HL-60 (cell line): ENCODE measurements around the gene CPT1A.

Experiments used
- CTCF ChIP-seq: IDR thresholded peaks from one replicate; pipeline ENCODE4 v1.5.1; 2011; ENCODE audit warnings: low read length, control low read depth, inconsistent platforms; ENCODE audit not compliant: insufficient read depth
- REST ChIP-seq: IDR thresholded peaks from 2 replicates; pipeline ENCODE4 v1.6.1; 2012; ENCODE audit warnings: low read depth; ENCODE audit not compliant: insufficient replicate concordance
- SPI1 ChIP-seq: IDR thresholded peaks from 2 replicates; pipeline ENCODE4 v1.6.1; 2012; ENCODE audit warnings: low read depth, mild to moderate bottlenecking, borderline replicate concordance

- TF ChIP-seq CTCF: no peak
- no peak for TF ChIP-seq REST
- TF ChIP-seq SPI1: no peak
These were observed 27.9 kb downstream of the CPT1A start for GRCh38 chr11:68813773-68814172.
